GM12874 (cell line): ENCODE data around the gene RNF166.

Experiments used
- TF ChIP-seq, protein P1 (sequence below): IDR thresholded peaks from 2 replicates; pipeline ENCODE4 v1.5.1; 2011; ENCODE audit warnings: low read depth, mild to moderate bottlenecking, control low read depth, low read length, moderate library complexity; ENCODE audit not compliant: insufficient read depth

The RNF166 gene

DNA sequence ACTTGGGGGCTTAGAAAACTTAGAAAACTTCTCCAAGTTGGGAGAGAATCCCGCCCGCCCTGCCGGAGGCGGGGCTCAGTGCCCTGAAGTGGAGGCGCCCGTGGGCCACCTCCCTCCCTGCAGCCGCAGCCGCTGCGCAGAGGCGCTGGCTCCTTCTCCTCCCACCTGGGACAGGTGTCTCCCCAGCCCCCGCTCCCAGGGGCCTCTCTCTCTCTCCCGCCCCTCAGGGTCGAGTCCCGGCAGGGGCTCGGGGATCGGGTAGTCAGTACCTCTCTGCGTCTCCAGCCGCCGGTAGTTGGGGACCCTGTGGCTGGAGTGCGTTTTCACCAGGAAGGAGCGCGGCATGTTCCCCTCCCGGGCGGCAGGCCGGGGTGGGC is 20.2 kb downstream of the RNF166 start:
- TF ChIP-seq, protein P1, sequence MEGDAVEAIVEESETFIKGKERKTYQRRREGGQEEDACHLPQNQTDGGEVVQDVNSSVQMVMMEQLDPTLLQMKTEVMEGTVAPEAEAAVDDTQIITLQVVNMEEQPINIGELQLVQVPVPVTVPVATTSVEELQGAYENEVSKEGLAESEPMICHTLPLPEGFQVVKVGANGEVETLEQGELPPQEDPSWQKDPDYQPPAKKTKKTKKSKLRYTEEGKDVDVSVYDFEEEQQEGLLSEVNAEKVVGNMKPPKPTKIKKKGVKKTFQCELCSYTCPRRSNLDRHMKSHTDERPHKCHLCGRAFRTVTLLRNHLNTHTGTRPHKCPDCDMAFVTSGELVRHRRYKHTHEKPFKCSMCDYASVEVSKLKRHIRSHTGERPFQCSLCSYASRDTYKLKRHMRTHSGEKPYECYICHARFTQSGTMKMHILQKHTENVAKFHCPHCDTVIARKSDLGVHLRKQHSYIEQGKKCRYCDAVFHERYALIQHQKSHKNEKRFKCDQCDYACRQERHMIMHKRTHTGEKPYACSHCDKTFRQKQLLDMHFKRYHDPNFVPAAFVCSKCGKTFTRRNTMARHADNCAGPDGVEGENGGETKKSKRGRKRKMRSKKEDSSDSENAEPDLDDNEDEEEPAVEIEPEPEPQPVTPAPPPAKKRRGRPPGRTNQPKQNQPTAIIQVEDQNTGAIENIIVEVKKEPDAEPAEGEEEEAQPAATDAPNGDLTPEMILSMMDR, result no peak

DNA sequence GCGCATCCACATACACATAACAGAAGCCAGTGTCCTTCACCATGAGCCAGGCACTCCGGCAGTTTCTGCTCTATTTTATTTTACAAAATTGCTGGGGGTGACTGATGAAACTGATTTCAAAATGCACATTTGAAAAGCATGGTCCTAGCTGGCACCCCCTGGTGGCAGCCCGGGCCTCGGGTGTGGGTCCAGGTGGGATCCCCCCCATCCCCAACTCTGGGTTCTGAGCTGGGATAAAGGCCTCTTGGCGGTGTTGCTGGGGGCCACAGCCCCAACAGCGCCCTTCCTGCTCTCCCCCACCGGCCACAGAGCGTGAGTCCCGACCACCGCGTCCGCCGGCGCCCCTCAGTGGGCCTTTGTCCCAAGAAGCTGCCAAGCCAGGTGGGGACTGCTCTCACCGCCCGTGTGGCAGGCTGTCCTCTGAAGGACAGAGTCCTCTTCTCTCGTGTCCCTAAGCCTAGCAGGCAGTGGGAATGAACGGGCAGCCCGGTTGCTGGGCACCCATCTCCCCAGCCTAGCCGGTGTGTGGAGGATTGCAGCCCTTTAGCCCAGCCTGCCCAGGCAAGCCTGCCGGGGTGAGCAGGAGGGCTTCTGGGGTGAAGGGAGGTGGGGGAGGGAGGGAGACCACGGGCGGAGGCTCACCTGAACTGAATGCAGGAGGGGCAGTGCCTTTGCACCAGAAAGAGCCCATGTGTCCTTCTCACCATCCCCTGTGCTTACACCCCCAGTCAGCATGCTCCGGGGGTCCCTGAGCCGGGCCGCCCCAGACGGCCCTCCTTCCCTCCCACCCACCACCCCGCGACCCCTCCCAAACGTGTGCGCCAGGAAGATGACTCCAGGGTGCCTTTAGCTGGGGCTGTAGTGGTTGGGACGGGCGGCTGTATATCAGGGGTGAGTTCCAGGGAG is 20.8 kb downstream of the RNF166 start:
- TF ChIP-seq, protein P1, result peak; percentile 82

DNA sequence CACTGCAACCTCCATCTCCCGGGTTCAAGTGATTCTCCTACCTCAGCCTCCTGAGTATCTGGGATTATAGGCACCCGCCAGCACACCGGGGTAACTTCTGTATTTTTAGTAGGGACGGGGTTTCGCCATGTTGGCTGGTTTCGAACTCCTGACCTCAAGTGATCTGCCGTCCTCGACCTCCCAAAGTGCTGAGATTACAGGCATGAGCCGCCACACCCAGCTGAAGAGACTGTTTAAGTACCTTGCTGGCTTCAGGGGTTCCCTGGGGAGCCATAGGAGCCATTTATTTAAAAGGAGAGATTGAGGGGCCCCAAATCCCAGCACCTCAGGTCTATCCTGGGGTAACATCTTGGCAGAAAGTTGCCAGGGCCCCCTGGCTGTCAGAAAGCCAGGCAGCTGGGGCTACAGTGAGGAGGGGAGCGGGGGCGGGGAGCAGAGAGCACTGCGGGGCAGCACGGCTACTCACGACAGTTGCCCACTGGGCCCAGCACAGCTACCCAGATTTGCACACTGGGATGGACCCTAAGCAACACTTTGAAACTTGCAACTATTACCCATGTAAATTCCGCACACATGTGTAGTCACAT is 21.5 kb downstream of the RNF166 start:
- TF ChIP-seq, protein P1, result no peak

DNA sequence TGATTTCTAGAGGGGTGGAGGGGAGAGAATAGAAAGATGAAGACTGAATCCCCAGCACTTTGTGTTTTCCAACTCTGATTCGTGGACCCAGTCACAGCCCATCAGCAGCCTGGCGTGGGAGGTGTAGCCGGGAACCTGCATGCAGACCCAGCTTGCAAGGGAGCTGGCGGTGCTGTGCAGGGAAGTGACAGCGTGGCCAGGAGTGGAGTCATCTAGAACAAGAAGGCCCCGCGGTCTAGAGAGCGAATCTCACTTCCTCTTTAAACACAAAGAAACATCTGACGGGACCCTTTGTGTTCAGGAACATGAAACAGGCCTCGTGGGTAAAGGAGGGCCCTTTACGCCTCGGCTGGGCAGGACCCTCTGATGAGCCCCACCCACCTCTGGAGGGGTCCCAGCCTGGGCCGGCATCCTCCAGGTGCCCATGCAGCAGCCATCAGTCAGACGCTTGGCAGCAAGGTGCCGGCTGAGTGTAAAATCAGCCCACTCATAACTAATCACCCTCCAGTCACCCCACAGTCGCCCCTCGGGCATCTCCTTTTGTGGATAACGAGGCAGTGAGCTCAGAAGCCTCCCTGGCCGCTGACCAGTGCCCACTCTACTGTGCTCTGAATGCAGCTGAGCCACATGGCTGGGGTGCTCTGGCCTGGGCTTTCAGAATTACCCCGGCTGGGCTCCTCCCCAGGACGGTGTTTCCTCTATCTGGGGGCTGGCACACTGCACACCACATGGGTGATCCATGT is 24.3 kb downstream of the RNF166 start:
- TF ChIP-seq, protein P1, result no peak

DNA sequence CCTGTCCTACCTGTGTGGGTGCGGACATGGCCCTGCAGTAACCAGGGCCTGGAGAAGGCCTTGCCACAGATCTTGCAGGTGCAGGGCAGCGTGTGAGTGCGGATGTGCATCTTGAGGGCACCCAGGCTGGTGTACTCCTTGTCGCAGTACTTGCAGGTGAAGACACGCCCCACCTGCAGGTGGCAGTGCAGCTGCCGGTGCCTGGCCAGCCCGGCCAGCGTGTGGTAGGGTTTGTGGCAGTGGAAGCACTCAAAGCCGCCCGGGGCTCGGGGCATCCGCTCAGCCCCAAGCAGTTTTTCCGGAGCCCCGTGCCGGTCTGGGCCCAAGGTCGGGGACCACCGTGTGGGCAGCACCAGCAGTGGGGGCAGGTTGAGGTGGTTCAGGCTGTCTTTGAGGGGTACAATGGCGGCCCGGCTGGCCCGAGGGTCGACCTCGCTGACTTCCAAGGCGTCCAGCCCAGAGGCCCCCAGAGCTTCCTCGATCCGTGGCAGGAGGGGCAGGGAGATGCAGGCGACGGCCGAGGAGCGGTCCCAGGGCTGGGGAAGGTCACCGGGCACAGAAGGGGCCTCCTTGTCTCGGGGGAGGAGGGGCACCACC is 25.0 kb downstream of the RNF166 start:
- TF ChIP-seq, protein P1, result peak; percentile 78

DNA sequence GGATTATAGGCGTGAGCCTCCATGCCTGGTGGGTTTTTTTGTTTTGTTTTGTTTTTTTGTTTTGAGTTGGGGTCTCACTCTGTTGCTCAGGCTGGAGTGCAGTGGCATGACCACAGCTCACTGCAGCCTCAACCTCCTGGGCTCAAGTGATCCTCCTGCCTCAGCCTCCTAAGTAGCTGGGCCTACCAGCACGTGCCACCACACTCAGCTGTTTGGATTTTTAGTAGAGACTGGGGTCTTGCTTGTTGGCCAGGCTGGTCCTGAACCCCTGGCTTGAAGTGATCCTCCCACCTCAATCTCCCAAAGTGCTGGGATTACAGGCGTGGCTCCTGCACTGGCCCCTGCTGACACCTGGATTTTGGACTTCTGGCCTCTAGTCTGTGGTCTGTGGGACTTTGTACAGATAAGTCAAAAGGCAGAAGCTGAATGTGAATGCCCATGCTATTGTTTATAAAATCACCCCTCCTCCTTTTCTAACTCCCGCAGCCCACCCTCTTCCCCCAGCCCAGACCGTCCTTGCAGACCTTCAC is 25.6 kb downstream of the RNF166 start:
- TF ChIP-seq, protein P1, result no peak
